ENCODE measurements around the gene KRTAP10-3. TPM values are rescaled to one million over a fixed set of nuclear protein-coding genes. Genes with fewer than 3 reads are reported as not detected.

Gene KRTAP10-3
- total and polyA plus RNA-seq, 2 donors (not counting 3 experiments of a cell fraction or from before 2014, with no cell fraction given), result not detected

DNA sequence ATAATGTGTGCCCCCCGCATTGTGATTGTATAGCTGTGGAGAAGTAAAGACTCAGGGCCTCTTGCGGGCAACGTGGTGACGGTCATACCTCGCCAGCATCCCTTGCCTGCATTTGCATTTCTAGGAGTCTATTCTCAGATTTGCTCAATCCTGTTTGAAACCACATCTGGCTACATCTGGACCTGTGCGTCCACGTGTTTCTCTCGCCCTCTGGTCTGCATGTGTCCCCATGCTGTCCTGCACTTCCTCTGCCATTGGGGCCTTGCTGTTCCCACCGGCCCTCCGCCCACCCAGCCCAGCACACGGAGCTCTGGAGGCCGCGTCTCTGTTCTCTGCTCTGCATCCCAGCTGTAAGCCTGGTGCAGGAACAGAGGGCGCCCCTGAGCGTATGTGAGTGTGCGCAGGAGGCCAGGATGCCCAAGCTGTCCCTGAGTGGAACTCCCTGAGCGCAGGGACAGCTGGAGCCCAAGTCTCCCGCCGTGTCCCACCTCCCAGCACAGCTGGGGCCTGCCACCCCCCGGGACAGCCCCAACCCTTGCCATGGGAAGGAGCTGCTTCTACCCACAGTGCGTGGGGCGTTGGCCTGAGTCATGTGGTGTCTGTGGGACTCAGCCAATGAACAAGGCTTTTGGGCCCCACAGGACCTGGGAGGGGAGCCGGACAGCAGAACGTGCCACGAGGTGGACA is 8.9 kb downstream of the KRTAP10-3 start:
- H3K9me1 ChIP-seq (replicated peaks; ENCODE audit: control insufficient read depth, extremely low read depth, insufficient read depth, low read length), result no peaks in the 10 kb centered on the region
- FAIRE-seq (no peak), DNase-seq (ENCODE audit: low read depth, low spot score) (no peak)
- H3K27me3 ChIP-seq (ENCODE audit: control insufficient read depth in 2 of 2, insufficient read depth in 2 of 2, low read length in 2 of 2), result peaks cover 3 to 12% of the 10 kb centered on the region in 2 experiments
- H3K9ac ChIP-seq (replicated peaks; ENCODE audit: extremely low read depth, insufficient read depth, low read length), result no peak overlapping the region
- no peaks in the 10 kb centered on the region for H3K36me3 ChIP-seq (ENCODE audit: control insufficient read depth in 2 of 2, extremely low read depth in 1 of 2, insufficient read depth in 2 of 2, low read length in 2 of 2)
- no peaks in the 10 kb centered on the region for H3K79me2 ChIP-seq (ENCODE audit: control insufficient read depth, insufficient read depth, low read length)
- H3K4me3 ChIP-seq (replicated peaks in 1 of 3; ENCODE audit: insufficient read depth in 1 of 3, low read depth in 1 of 3, low read length in 3 of 3), result no peak overlapping the region
- no peaks in the 10 kb centered on the region for H4K20me1 ChIP-seq (replicated peaks; ENCODE audit: control insufficient read depth, extremely low read depth, insufficient read depth, low read length)
- POLR2A ChIA-PET, result no interaction called here
- CTCF ChIA-PET, result no interaction called here
- no peak overlapping the region for H2AFZ ChIP-seq (ENCODE audit: low read depth, low read length)
- dilution Hi-C loops (cut with MboI; ENCODE audit: extremely low pct_ligation_motif_present, low sequenced_read_pairs), result no loop called here
- no peak for TF ChIP-seq POLR2A (IDR thresholded peaks at IDR 0.05; ENCODE audit: low read depth, low read length)
- TF ChIP-seq JUN (IDR thresholded peaks at IDR 0.05; ENCODE audit: borderline replicate concordance, insufficient read depth, insufficient read length, low read depth), result no peak
- TF ChIP-seq, protein P1, sequence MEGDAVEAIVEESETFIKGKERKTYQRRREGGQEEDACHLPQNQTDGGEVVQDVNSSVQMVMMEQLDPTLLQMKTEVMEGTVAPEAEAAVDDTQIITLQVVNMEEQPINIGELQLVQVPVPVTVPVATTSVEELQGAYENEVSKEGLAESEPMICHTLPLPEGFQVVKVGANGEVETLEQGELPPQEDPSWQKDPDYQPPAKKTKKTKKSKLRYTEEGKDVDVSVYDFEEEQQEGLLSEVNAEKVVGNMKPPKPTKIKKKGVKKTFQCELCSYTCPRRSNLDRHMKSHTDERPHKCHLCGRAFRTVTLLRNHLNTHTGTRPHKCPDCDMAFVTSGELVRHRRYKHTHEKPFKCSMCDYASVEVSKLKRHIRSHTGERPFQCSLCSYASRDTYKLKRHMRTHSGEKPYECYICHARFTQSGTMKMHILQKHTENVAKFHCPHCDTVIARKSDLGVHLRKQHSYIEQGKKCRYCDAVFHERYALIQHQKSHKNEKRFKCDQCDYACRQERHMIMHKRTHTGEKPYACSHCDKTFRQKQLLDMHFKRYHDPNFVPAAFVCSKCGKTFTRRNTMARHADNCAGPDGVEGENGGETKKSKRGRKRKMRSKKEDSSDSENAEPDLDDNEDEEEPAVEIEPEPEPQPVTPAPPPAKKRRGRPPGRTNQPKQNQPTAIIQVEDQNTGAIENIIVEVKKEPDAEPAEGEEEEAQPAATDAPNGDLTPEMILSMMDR (IDR thresholded peaks at IDR 0.05; ENCODE audit: extremely low read depth in 1 of 2, insufficient read depth in 1 of 2, low read depth in 1 of 2, low read length in 2 of 2), result no peak
- no peak for TF ChIP-seq FOS (IDR thresholded peaks at IDR 0.05; ENCODE audit: borderline replicate concordance, insufficient read depth, low read length)
- no peak for TF ChIP-seq EZH2 (IDR thresholded peaks at IDR 0.05; ENCODE audit: borderline replicate concordance, low read depth, low read length, severe bottlenecking)
- TF ChIP-seq POLR2AphosphoS5 (IDR thresholded peaks at IDR 0.05; ENCODE audit: insufficient read depth, low read depth, low read length), result no peak
- no peak for TF ChIP-seq MYC (IDR thresholded peaks at IDR 0.05; ENCODE audit: low read depth, low read length)
- TF ChIP-seq, protein P2, sequence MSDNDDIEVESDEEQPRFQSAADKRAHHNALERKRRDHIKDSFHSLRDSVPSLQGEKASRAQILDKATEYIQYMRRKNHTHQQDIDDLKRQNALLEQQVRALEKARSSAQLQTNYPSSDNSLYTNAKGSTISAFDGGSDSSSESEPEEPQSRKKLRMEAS (IDR thresholded peaks at IDR 0.05; ENCODE audit: insufficient read depth, insufficient read length), result no peak
- H3K27ac ChIP-seq (ENCODE audit: insufficient read depth, low read depth, low read length), result no peak overlapping the region
- no peaks in the 10 kb centered on the region for H3K4me1 ChIP-seq (ENCODE audit: control insufficient read depth, extremely low read depth, insufficient read depth, low read length)
- no peak overlapping the region for H3K4me2 ChIP-seq (ENCODE audit: insufficient read depth, low read length)
- H3K9me3 ChIP-seq (replicated peaks; ENCODE audit: control insufficient read depth, insufficient read depth, low read length), result no peaks in the 10 kb centered on the region
- no TSS peak for BruUV-seq (replicated peaks)
- intact Hi-C loops (cut with micrococcal nuclease), result no loop called here
